ENCODE data around the gene RRP1B. TPM values are rescaled to one million over a fixed set of nuclear protein-coding genes. Genes with fewer than 3 reads are reported as not detected.
"Not testable (repeated sequence)": the region's sequence is repeated elsewhere in the genome, so short reads cannot be mapped to it uniquely, and the experiment has no call there.

The RRP1B gene
- total RNA-seq, 4 donors from 2014 or later, result 13.3 to 23.4 (median 22.5) TPM

- H3K27ac ChIP-seq, result no peak overlapping the region
- no peaks in the 10 kb centered on the region for H3K4me1 ChIP-seq
- TF ChIP-seq, protein P1, sequence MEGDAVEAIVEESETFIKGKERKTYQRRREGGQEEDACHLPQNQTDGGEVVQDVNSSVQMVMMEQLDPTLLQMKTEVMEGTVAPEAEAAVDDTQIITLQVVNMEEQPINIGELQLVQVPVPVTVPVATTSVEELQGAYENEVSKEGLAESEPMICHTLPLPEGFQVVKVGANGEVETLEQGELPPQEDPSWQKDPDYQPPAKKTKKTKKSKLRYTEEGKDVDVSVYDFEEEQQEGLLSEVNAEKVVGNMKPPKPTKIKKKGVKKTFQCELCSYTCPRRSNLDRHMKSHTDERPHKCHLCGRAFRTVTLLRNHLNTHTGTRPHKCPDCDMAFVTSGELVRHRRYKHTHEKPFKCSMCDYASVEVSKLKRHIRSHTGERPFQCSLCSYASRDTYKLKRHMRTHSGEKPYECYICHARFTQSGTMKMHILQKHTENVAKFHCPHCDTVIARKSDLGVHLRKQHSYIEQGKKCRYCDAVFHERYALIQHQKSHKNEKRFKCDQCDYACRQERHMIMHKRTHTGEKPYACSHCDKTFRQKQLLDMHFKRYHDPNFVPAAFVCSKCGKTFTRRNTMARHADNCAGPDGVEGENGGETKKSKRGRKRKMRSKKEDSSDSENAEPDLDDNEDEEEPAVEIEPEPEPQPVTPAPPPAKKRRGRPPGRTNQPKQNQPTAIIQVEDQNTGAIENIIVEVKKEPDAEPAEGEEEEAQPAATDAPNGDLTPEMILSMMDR (IDR thresholded peaks at IDR 0.05), result no peak
- TF ChIP-seq POLR2A (IDR thresholded peaks at IDR 0.05), result no peak
- H3K4me3 ChIP-seq, result no peak overlapping the region
- intact Hi-C loops (cut with DNase I), result no loop called here
- no peaks in the 10 kb centered on the region for H3K27me3 ChIP-seq
- 87 to 91% methylated on average over 12 to 21 of the region's 27 CpGs for WGBS, 2 donors
- peaks cover 7 to 76% (median 16%) of the 10 kb centered on the region in 3 donors for H3K36me3 ChIP-seq
- DNase-seq, result no peak
- no peaks in the 10 kb centered on the region for H3K9me3 ChIP-seq
Observed at GRCh38 chr21:43694437-43695079, 35.2 kb downstream of the RRP1B start.

DNA sequence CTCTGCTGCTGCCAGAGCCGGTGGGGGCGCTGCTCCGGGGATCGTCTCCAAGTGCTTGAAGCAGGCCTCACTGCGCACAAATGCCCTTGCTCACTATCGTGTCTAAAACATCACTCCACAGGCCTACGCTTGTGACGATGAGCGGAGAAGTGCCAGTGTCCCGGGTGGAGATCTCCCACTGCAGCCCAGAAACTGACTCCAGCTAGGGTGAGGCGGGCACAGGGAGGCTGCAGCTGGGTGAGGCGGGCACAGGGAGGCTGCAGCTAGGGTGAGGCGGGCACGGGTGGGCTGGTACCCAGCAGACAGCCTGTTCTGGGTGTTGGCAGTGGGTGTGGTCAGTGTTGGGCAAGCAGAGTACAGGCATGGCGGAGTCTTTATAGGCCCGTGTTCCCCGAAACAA, 36.9 kb downstream of the RRP1B start:
- Histone ChIP-seq H3K4me3 (no peak overlapping the region), H3K36me3 (peaks cover 2 to 59% (median 15%) of the 10 kb centered on the region in 3 donors), H3K9me3 (no peaks in the 10 kb centered on the region), H3K4me1 (peaks cover 0 to 6% (median 0%) of the 10 kb centered on the region in 3 donors), H3K27ac (no peak overlapping the region), H3K27me3 (no peaks in the 10 kb centered on the region)
- intact Hi-C loops (cut with DNase I), result no loop called here
- TF ChIP-seq, protein P1 (IDR thresholded peaks at IDR 0.05), result no peak
- no peak for TF ChIP-seq POLR2A (IDR thresholded peaks at IDR 0.05)
- DNase-seq, result no peak
- 82 to 94% methylated on average over 3 to 7 of the region's 17 CpGs for WGBS, 2 donors

DNA sequence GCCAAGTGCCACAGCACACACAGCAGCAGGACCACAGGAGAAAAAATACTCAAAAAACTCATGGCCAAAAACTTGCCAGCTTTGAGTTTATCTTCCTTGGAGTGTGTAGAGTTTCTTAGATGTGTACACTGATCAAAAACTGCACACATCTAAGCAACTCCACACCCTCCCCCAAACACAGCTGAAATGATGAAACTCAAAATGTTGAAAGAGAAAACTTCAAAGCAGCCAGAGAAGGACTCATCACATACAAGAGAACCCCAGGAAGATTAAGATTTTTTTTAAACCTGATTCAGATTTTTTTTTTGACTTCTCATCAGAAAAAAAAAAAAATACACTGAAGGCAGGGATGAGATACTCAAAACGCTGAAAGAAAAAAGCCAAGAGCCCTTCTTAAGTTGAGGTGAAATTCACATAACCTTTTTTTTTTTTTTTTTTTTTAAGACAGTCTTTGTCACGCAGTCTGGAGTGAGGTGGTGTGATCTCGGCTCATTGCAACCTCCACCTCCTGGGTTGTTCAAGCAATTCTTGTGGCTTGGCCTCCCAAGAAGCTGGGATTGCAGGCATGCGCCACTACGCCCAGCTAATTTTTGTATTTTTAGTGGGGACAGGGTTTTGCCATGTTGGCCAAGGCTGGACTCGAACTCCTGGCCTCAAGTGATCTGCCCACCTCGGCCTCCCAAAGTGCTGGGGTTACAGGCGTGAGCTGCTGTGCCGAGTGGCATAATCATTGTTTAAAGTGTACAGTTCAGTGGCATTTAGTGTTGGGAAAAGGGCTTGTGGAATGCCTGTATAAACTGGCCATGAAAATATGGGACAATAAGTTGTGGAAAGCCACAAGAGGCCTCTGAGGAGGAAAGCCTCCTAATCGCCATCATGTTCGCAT, 38.6 kb downstream of the RRP1B start:
- no peaks in the 10 kb centered on the region for H3K27me3 ChIP-seq
- H3K4me1 ChIP-seq, result peaks cover 8 to 21% (median 10%) of the 10 kb centered on the region in 3 donors
- WGBS, 2 donors, result 84 to 89% methylated on average over 5 to 7 of the region's 11 CpGs
- H3K9me3 ChIP-seq, result no peaks in the 10 kb centered on the region
- H3K4me3 ChIP-seq, result no peak overlapping the region
- TF ChIP-seq, protein P1 (IDR thresholded peaks at IDR 0.05), result no peak
- no peak for TF ChIP-seq POLR2A (IDR thresholded peaks at IDR 0.05)
- DNase-seq, result no peak
- H3K36me3 ChIP-seq, result peaks cover 0 to 42% (median 13%) of the 10 kb centered on the region in 3 donors
- intact Hi-C loops (cut with DNase I), result no loop called here
- H3K27ac ChIP-seq, result no peak overlapping the region

DNA sequence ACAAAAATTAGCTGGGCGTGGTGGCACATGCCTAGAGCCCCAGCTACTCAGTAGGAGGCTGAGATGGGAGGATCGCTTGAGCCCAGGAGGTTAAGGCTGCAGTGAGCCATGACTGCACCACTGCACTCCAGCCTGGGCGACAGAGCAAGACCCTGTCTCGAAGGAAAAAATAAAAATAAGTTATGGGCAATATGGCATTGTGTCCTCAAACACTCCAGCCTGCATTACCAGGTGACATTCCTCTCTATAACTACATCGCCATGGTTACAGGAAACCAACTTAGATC, 40.1 kb downstream of the RRP1B start:
- H3K27ac ChIP-seq; H3K9me3 ChIP-seq; H3K27me3 ChIP-seq; H3K4me3 ChIP-seq; DNase-seq; intact Hi-C loops (cut with DNase I): not testable (repeated sequence)
- 86 to 95% methylated on average over 5 of the region's 5 CpGs for WGBS, 2 donors
- Histone ChIP-seq H3K36me3 (peaks cover 0 to 27% (median 0%) of the 10 kb centered on the region in 3 donors), H3K4me1 (peaks cover 13 to 33% (median 15%) of the 10 kb centered on the region in 3 donors)

- intact Hi-C loops (cut with DNase I), result no loop called here
- TF ChIP-seq, protein P1 (IDR thresholded peaks at IDR 0.05), result no peak
- no peak for TF ChIP-seq POLR2A (IDR thresholded peaks at IDR 0.05)
- 77 to 84% methylated on average over 8 to 13 of the region's 13 CpGs for WGBS, 2 donors
- Histone ChIP-seq H3K27ac (no peak overlapping the region), H3K36me3 (peaks cover 0 to 21% (median 0%) of the 10 kb centered on the region in 3 donors), H3K27me3 (no peaks in the 10 kb centered on the region), H3K4me3 (no peak overlapping the region), H3K4me1 (peaks cover 13 to 33% (median 15%) of the 10 kb centered on the region in 3 donors), H3K9me3 (no peaks in the 10 kb centered on the region)
- DNase-seq, result no peak
Observed at GRCh38 chr21:43699933-43700599, 40.7 kb downstream of the RRP1B start.

All from esophagus squamous epithelium (tissue), 5 donors.